HepG2 (cell line): ENCODE results near the gene MROH2A. TPM values are rescaled to one million over a fixed set of nuclear protein-coding genes. Genes with fewer than 3 reads are reported as not detected.

Experiments
- ATAC-seq: fragments of 200-7000 bp; cut with Tn5 transposase; 3 replicates; pipeline ENCODE4 v1.9.1; 2020; ENCODE audit warnings: mild to moderate bottlenecking, moderate library complexity
- BruUV-seq: library from RNA; stranded (reverse); fragments of 400-500 nt; replicated peaks from 2 replicates; lab custom pipeline; 2021; lab: Mats Ljungman, UMichigan
- CTCF ChIA-PET: fragments of 300-600 bp; formaldehyde crosslinking; extraction: SDS; loops from one replicate; lab custom pipeline; 2021; ENCODE audit warnings: low total read pairs, inconsistent platforms, low intra/inter-chr PET ratio; lab: Yijun Ruan, JAX
- POLR2A ChIA-PET: fragments of 350-600 bp; sonication (Branson Sonifier 250); formaldehyde crosslinking; loops from one replicate; lab custom pipeline; 2020; ENCODE audit warnings: antibody characterized with exemption, inconsistent platforms; lab: Yijun Ruan, JAX
- DNase-seq: peaks from one replicate; pipeline ENCODE4 v3.0.0-alpha.2; 2015; ENCODE audit warnings: low spot score
- FAIRE-seq: peaks from 3 replicates; lab custom pipeline; 2011; peaks lifted over from hg19 to GRCh38; lab: Jason Lieb, UNC
- H2AFZ ChIP-seq: one replicate; pipeline ENCODE4 v1.6.1; 2011; ENCODE audit warnings: low read length, inconsistent platforms
- H3K27ac ChIP-seq: fragments of 300-600 bp; 3 replicates; pipeline ENCODE4 v1.8.0; 2011; ENCODE audit warnings: mixed run types, mild to moderate bottlenecking, mixed read lengths, low read length, inconsistent platforms; ENCODE audit not compliant: insufficient read depth; ENCODE audit errors: extremely low read length
- H3K27me3 ChIP-seq, 2 experiments: fragments of 200-600 bp in 1 of 2; 2 replicates in 1 of 2; 3 replicates in 1 of 2; pipeline versions ENCODE4 v1.6.0 to v1.8.0; 2011; ENCODE audit warnings: low read length in 2 of 2, mild to moderate bottlenecking in 2 of 2, moderate library complexity in 2 of 2, inconsistent platforms in 1 of 2; ENCODE audit not compliant: insufficient read depth in 2 of 2, control insufficient read depth in 1 of 2
- H3K36me3 ChIP-seq, 2 experiments: fragments of 200-600 bp in 1 of 2; replicated peaks in 1 of 2; 2 replicates in 1 of 2; 3 replicates in 1 of 2; pipeline versions ENCODE4 v1.5.1 to v1.8.0; 2011; ENCODE audit warnings: low read length in 2 of 2, inconsistent platforms in 1 of 2; ENCODE audit not compliant: insufficient read depth in 2 of 2, control insufficient read depth in 1 of 2
- H3K4me1 ChIP-seq: 2 replicates; pipeline ENCODE4 v1.5.1; 2012; ENCODE audit warnings: low read length, inconsistent platforms; ENCODE audit not compliant: insufficient read depth
- H3K4me2 ChIP-seq: 2 replicates; pipeline ENCODE4 v1.6.0; 2011; ENCODE audit warnings: low read depth, low read length, inconsistent platforms
- H3K4me3 ChIP-seq, 3 experiments: fragments of 200-600 bp in 1 of 3; sonication (generic), shearing (Covaris generic) in 1 of 3; replicated peaks in 1 of 3; 2 replicates each; pipeline ENCODE4 v1.5.1; 2011 to 2016; ENCODE audit warnings: low read length in 3 of 3, inconsistent platforms in 2 of 3, low read depth in 2 of 3, mild to moderate bottlenecking in 2 of 3, control low read depth in 1 of 3, mixed read lengths in 1 of 3; ENCODE audit not compliant: insufficient read depth in 1 of 3
- H3K79me2 ChIP-seq: one replicate; pipeline ENCODE4 v1.6.1; 2011; ENCODE audit warnings: low read length, inconsistent platforms; ENCODE audit not compliant: insufficient read depth
- H3K9ac ChIP-seq: 2 replicates; pipeline ENCODE4 v1.6.0; 2011; ENCODE audit warnings: mild to moderate bottlenecking, low read depth, low read length, inconsistent platforms; ENCODE audit not compliant: insufficient read depth
- H3K9me3 ChIP-seq: 2 replicates; pipeline ENCODE4 v1.5.1; 2012; ENCODE audit warnings: mild to moderate bottlenecking, low read length
- H4K20me1 ChIP-seq: 2 replicates; pipeline ENCODE4 v1.6.0; 2011; ENCODE audit warnings: inconsistent platforms, mild to moderate bottlenecking, low read length, moderate library complexity; ENCODE audit not compliant: insufficient read depth
- CEBPB ChIP-seq: IDR thresholded peaks from 2 replicates; pipeline ENCODE4 v1.6.1; 2011; ENCODE audit warnings: low read depth, low read length, improper control_type of control experiment, borderline replicate concordance
- GFI1 ChIP-seq: sonication (generic); formaldehyde crosslinking; IDR thresholded peaks from 2 replicates; pipeline ENCODE4 v1.5.0; 2020; ENCODE audit warnings: missing genetic modification reagents, mild to moderate bottlenecking, borderline replicate concordance
- MED1 ChIP-seq: sonication (generic); formaldehyde crosslinking; IDR thresholded peaks from 2 replicates; pipeline ENCODE4 v1.4.0; 2020; ENCODE audit warnings: missing genetic modification reagents
- WGBS: methylation state at CpG from one replicate; pipeline ENCODE4 v1.1.6; 2017; ENCODE audit warnings: low lambda C conversion rate; 5-methylcytosine and 5-hydroxymethylcytosine counted together
- in situ Hi-C: cut with HindIII; loops from 2 replicates; pipeline ENCODE4 v1.10.0; 2017; ENCODE audit warnings: low pct_unique_long_range_greater_than_20kb; ENCODE audit not compliant: extremely low pct_ligation_motif_present
- intact Hi-C: fragments of 100-400 bp; cut with micrococcal nuclease; formaldehyde crosslinking; loops from one replicate; pipeline ENCODE4 v1.10.0; 2022; ENCODE audit not compliant: unreplicated experiment
- polyA plus RNA-seq, 8 experiments: library from polyadenylated mRNA; depleted of rRNA in 3 of 8; stranded (reverse) in 7 of 8; unstranded in 1 of 8; fragments of >200 nt; fragmentation: Illumina TruSeq in 4 of 8; extraction: Trizol in 4 of 8; gene quantifications; 2 replicates each; pipeline versions ENCODE4 v1.2.1 to v1.2.3, GENCODE V29; 2011 to 2016; ENCODE audit warnings: low read depth in 4 of 8, missing spikeins in 1 of 8, mixed read lengths in 1 of 8; ENCODE audit not compliant: insufficient read depth in 1 of 8
- total RNA-seq, 5 experiments: library from RNA; depleted of rRNA; stranded (reverse); fragments of >200 nt; fragmentation: Illumina TruSeq; extraction: Trizol; gene quantifications; 2 replicates each; pipeline ENCODE4 v1.2.3, GENCODE V29; 2016; ENCODE audit warnings: low read depth in 1 of 5
- TF ChIP-seq, protein P1 (sequence below): sonication (generic); formaldehyde crosslinking; IDR thresholded peaks from 2 replicates; pipeline ENCODE4 v1.9.0; 2021; ENCODE audit warnings: missing genetic modification reagents, borderline replicate concordance
- TF ChIP-seq, protein P2 (sequence below): sonication (generic); formaldehyde crosslinking; IDR thresholded peaks from 2 replicates; pipeline ENCODE4 v1.8.0; 2022; ENCODE audit warnings: mild to moderate bottlenecking, missing genetic modification reagents; ENCODE audit not compliant: insufficient replicate concordance
- TF ChIP-seq, protein P3 (sequence below): sonication (generic); formaldehyde crosslinking; IDR thresholded peaks from one replicate; pipeline ENCODE4 v1.5.1; 2020; ENCODE audit warnings: mild to moderate bottlenecking, missing genetic modification reagents; ENCODE audit errors: not compliant biosample characterization
- TF ChIP-seq, protein P4 (sequence below): sonication (generic); formaldehyde crosslinking; IDR thresholded peaks from 2 replicates; pipeline ENCODE4 v1.8.1; 2023; ENCODE audit warnings: missing genetic modification reagents, mild to moderate bottlenecking, borderline replicate concordance

The MROH2A gene
- total and polyA plus RNA-seq, 2 of the 13 experiments (the other 11 are each of a cell fraction or from before 2014, with no cell fraction given) = 0.03 to 0.04 TPM

DNA sequence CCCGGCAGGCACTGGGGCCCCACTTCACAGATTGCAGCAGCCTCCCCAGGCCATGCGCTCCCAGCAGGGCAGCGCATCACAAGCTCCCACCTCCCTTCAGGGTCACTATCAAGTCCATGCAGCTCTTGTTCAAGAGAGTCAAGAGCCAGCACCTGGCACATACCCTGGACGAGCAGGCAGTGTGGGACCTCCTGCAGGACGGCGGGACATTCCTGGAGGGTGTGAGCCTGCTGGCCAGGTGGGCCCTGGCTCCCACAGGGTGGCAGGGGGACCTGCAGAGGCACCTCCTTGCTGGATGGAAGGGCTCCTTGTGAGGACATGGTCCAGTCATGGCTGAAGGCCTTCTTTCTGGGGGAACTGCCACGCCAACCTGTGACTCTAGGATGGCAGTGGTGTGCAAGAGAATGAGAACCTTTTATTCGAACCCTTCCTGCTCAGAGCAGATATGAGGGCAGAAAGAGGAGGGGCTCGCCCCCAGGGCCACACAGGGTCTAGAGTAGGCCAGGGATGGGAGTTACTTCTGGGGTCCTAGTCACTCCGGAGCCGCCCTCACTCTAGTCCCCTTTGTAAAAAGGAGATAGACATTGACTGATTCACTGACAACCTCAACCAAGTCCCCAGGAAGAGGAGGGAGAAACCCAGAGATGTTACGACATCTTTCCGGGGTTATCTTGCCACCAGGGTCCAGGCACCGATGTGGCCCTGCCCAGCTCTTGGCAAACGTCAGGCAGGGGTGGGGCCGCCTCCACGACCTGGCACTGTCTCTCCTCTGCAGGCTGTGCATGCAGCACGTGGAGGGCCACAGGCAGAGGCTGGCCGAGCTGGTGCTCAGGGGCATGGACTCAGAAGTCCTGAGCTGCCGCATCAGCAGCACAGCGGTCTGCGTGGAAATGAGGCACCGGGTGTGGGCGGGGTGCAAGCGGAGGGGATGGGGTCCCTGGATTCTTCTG is 44.9 kb downstream of the MROH2A start:
- DNase-seq = no peak
- ATAC-seq = peak; percentile 13; the same call in 1 of the 3 replicates
- BruUV-seq = no TSS peak
- TF ChIP-seq MED1 (no peak), GFI1 (CRISPR knock-in tag) (no peak), CEBPB (peak; percentile 40; the same call in 1 of the 2 replicates)
- TF ChIP-seq, protein P1, sequence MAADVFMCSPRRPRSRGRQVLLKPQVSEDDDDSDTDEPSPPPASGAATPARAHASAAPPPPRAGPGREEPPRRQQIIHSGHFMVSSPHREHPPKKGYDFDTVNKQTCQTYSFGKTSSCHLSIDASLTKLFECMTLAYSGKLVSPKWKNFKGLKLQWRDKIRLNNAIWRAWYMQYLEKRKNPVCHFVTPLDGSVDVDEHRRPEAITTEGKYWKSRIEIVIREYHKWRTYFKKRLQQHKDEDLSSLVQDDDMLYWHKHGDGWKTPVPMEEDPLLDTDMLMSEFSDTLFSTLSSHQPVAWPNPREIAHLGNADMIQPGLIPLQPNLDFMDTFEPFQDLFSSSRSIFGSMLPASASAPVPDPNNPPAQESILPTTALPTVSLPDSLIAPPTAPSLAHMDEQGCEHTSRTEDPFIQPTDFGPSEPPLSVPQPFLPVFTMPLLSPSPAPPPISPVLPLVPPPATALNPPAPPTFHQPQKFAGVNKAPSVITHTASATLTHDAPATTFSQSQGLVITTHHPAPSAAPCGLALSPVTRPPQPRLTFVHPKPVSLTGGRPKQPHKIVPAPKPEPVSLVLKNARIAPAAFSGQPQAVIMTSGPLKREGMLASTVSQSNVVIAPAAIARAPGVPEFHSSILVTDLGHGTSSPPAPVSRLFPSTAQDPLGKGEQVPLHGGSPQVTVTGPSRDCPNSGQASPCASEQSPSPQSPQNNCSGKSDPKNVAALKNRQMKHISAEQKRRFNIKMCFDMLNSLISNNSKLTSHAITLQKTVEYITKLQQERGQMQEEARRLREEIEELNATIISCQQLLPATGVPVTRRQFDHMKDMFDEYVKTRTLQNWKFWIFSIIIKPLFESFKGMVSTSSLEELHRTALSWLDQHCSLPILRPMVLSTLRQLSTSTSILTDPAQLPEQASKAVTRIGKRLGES (CRISPR knock-in tag) = no peak
- TF ChIP-seq, protein P2, sequence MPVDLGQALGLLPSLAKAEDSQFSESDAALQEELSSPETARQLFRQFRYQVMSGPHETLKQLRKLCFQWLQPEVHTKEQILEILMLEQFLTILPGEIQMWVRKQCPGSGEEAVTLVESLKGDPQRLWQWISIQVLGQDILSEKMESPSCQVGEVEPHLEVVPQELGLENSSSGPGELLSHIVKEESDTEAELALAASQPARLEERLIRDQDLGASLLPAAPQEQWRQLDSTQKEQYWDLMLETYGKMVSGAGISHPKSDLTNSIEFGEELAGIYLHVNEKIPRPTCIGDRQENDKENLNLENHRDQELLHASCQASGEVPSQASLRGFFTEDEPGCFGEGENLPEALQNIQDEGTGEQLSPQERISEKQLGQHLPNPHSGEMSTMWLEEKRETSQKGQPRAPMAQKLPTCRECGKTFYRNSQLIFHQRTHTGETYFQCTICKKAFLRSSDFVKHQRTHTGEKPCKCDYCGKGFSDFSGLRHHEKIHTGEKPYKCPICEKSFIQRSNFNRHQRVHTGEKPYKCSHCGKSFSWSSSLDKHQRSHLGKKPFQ (CRISPR knock-in tag) = no peak
- TF ChIP-seq, protein P3, sequence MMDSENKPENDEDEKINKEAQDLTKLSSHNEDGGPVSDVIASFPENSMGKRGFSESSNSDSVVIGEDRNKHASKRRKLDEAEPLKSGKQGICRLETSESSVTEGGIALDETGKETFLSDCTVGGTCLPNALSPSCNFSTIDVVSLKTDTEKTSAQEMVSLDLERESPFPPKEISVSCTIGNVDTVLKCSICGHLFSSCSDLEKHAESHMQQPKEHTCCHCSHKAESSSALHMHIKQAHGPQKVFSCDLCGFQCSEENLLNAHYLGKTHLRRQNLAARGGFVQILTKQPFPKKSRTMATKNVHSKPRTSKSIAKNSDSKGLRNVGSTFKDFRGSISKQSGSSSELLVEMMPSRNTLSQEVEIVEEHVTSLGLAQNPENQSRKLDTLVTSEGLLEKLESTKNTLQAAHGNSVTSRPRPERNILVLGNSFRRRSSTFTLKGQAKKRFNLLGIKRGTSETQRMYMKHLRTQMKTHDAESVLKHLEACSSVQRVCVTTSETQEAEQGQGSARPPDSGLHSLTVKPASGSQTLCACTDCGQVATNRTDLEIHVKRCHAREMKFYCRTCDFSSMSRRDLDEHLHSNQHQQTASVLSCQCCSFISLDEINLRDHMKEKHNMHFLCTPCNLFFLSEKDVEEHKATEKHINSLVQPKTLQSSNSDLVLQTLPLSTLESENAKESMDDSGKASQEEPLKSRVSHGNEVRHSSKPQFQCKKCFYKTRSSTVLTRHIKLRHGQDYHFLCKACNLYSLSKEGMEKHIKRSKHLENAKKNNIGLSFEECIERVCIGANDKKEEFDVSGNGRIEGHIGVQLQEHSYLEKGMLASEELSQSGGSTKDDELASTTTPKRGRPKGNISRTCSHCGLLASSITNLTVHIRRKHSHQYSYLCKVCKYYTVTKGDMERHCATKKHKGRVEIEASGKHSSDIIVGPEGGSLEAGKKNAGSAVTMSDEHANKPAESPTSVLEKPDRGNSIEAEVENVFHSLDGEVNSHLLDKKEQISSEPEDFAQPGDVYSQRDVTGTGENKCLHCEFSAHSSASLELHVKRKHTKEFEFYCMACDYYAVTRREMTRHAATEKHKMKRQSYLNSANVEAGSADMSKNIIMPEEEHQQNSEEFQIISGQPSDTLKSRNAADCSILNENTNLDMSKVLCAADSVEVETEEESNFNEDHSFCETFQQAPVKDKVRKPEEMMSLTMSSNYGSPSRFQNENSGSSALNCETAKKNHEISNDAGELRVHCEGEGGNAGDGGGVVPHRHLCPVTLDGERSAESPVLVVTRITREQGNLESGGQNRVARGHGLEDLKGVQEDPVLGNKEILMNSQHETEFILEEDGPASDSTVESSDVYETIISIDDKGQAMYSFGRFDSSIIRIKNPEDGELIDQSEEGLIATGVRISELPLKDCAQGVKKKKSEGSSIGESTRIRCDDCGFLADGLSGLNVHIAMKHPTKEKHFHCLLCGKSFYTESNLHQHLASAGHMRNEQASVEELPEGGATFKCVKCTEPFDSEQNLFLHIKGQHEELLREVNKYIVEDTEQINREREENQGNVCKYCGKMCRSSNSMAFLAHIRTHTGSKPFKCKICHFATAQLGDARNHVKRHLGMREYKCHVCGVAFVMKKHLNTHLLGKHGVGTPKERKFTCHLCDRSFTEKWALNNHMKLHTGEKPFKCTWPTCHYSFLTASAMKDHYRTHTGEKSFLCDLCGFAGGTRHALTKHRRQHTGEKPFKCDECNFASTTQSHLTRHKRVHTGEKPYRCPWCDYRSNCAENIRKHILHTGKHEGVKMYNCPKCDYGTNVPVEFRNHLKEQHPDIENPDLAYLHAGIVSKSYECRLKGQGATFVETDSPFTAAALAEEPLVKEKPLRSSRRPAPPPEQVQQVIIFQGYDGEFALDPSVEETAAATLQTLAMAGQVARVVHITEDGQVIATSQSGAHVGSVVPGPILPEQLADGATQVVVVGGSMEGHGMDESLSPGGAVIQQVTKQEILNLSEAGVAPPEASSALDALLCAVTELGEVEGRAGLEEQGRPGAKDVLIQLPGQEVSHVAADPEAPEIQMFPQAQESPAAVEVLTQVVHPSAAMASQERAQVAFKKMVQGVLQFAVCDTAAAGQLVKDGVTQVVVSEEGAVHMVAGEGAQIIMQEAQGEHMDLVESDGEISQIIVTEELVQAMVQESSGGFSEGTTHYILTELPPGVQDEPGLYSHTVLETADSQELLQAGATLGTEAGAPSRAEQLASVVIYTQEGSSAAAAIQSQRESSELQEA (CRISPR knock-in tag) = peak; percentile 74
- TF ChIP-seq, protein P4, sequence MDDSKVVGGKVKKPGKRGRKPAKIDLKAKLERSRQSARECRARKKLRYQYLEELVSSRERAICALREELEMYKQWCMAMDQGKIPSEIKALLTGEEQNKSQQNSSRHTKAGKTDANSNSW = no peak

More for the DNA sequence above, 44.9 kb downstream of the MROH2A start:
- H3K4me2 ChIP-seq = no peak overlapping the region
- no peaks in the 10 kb centered on the region for H3K36me3 ChIP-seq
- peaks cover 8% of the 10 kb centered on the region for H3K4me1 ChIP-seq
- no peaks in the 10 kb centered on the region for H4K20me1 ChIP-seq
- no peak overlapping the region for H2AFZ ChIP-seq
- intact Hi-C loops = no loop called here
- ChIA-PET CTCF (no interaction called here), POLR2A (no interaction called here)
- FAIRE-seq = no peak
- 65% methylated on average over 20 of the region's 25 CpGs for WGBS
- H3K9me3 ChIP-seq = no peaks in the 10 kb centered on the region
- no peak overlapping the region for H3K9ac ChIP-seq
- in situ Hi-C loops = no loop called here
- H3K27me3 ChIP-seq = peaks cover 8 to 27% of the 10 kb centered on the region in 2 experiments
- no peak overlapping the region for H3K4me3 ChIP-seq
- H3K79me2 ChIP-seq = no peaks in the 10 kb centered on the region
- no peak overlapping the region for H3K27ac ChIP-seq
